HG03469 (cell line): Measurements from ENCODE around the gene ITPRID2.
"Not testable (repeated sequence)": the region's sequence is repeated elsewhere in the genome, so short reads cannot be mapped to it uniquely, and the experiment has no call there.

ENCODE experiments used
- ATAC-seq: cut with Tn5 transposase; IDR thresholded peaks from one replicate; pipeline ENCODE4 v1.9.1; 2021; ENCODE audit warnings: mild to moderate bottlenecking, moderate library complexity, moderate number of reproducible peaks; ENCODE audit not compliant: unreplicated experiment

ITPRID2 gene

GRCh38 chr2:181915102-181915501, 23.6 kb downstream of the ITPRID2 start:
- no peak for ATAC-seq

DNA sequence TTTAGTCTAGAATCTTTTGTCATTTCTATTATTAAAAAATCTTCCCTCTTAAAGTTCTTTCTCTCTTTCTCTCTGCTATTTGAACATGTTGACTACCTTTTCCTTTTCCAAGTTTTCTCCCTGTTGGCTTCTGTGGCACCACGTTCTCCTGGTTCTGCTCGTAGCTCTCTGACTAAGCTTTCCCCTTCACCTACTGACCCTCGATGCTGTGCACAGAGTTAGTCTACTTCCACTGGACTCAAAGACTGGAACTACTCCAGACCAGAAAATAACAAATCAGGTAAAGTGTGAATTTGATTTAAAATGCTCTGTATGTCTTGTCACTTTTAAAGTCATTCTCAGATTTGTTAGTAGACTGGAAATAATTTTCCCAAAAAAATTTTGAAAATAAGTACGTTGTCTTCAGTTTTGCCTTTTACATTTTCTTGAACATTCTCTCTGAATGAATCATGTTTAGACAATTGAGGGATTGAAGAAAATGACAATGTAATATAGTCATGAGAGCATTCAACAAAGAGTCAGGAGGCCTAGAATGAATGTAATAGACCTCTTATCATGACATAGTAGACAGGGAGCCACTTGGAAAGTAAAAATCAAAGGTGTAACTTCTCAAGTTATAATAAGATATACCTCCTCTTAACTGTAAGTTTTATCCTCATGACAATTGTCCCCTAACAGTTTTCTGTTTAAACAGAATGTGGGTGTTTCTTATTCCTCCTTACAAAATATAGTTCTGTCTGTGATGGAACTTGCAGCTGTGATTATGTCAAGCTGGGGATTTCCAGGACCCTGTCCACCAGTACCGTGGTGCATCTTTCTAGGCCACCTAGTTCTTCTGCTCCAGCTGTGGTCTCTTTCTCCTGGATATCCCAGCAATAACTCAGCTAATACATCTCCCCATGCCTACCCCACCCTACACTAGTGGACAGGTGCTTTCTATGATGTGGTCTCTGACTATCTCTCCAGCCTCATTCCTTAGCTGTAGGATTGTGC, 25.5 kb downstream of the ITPRID2 start:
- ATAC-seq: no peak

GRCh38 chr2:181918188-181918587, 26.7 kb downstream of the ITPRID2 start:
- no peak for ATAC-seq

DNA sequence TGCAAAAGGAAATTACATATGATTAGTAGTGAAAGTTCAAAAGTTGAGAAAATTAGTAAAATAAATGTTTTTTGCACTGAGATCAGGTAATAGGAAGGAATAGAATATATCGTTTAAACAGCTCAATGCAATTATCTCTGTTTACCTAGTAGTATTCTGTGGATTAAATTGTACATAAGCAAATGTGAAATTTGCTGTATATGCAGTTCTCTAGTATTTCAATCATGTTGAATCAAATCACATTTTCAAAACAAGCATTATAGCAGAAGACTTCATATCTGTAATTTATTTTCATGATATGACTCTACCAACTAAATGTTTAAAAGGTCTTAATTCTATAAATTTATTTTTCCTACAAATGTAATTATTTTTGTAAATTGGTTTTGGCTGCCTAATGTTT, 31.6 kb downstream of the ITPRID2 start:
- ATAC-seq: no peak

- ATAC-seq: no peak
Measured at GRCh38 chr2:181924336-181924735, 32.8 kb downstream of the ITPRID2 start.

- ATAC-seq: no peak
Measured at GRCh38 chr2:181934694-181935093, 43.2 kb downstream of the ITPRID2 start.

- ATAC-seq: no peak
Measured at GRCh38 chr2:181937473-181937872, 45.9 kb downstream of the ITPRID2 start.

GRCh38 chr2:181943411-181944124, 52.0 kb downstream of the ITPRID2 start:
- no peak for ATAC-seq

DNA sequence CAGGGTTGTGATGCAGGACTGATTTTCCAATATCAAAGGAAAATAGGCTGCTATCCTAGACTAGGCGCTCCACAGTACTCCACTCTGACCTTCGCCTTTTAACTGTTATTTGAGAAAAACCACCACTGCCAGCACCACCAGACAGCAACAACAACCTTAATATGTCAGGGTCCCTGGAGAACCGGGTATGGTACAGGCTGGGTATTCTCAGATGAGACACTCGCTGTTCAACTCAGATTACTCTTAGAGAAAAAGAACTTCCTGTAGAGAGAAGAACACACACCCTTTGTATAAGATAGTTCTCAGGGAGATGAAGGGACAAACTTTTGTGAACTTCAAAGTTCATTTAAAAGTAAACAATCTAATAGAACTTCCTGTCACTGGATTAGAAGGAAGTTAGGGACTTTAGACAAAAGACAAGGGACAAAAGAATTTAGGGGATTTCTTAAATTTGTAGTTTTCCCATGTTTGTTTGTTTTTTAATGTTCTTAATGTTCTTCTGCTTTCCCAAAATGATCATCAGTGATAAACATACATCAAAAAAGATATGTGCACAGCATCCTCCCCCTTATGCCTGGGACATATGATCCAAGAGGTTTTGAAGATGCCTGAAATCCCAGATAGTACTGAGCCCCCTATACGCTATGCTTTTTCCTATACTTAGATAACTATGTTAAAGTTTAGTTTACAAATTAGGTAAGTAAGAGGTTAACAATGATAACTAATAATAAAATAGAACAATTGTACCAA, 52.8 kb downstream of the ITPRID2 start:
- no peak for ATAC-seq

DNA sequence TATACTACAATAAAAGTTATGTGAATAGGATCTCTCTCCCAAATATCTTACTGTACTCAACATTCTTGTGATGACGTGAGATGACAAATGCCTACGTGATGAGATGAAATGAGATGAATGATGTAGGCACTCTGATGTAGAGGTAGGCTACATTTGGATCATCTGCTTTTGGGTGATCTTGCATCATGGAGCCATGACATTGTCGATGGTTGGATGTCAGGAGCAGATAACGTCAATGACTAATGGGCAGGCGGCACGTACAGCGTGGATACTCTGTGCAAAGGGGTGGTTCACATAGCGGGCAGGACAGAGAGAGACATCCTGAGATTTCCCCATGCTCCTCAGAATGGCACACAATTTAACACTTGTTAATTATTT, 53.4 kb downstream of the ITPRID2 start:
- ATAC-seq: no peak

DNA sequence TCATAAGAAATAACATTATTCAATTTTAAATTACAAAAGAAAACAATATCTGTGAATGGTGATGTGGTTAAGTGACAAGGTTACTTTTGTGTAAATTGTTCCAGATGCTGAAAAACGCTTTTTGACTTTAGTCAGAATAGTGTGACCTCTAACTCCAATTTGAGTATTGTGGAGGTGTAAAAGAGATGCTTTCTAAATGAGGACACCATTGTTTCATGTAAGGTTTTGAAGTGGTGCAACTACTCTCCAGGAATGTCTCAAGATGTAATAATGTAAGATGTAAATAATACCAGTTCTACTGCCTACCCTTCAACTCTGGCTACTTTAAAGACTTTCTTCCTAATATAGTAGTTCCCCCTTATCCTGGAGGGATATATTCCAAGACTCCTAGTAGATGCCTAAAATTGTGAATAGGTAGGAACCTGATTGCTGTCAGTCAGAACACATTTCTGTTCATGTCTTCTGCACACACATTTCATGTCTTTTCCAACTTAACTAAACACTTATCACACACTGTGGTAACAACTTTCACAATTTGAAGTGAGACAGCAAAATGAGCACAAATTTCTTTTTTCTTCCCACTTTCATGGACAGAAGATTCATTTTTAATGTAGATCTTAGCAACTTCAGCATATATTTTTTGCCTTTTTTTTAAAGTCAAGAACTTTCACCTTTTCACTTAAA, 55.1 kb downstream of the ITPRID2 start:
- ATAC-seq: no peak

DNA sequence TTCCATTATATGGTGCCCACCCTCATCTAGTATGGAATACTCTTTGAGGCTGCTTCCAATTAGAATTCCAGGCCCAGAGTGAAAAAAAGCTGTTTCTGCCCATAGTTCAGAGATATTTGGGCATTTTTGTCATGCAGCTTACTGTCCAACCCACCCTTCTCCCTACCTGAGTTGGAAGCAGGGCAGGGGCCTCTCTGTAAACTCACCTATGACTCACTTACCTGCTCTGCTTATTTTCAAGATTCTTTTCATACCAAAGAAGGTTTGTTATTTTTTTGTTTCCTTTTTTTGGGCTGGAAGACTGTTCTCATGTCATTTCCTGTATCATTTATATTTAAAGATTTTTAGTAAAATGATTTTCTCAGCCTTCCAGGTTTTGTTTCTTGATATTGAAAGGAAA, 55.7 kb downstream of the ITPRID2 start:
- ATAC-seq: no peak

DNA sequence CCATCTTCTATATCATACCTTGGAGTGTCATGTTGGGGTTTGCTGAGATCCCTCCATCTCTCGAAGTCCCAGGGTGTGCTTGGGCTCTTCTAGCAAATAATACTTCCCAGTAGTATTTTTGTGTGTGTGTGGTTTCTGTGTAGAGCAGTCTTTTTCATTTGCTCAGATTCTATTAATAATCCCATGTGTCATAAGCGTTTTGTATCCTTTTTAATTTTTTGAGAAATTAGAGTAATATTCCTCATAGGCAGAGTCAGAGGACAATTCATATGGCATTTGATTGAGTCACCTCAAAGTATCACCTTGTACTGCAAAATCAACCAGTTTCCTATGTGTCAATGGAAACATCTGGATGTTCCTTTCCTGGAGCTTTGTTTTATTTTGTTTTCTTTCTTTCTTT, 56.7 kb downstream of the ITPRID2 start:
- no peak for ATAC-seq

DNA sequence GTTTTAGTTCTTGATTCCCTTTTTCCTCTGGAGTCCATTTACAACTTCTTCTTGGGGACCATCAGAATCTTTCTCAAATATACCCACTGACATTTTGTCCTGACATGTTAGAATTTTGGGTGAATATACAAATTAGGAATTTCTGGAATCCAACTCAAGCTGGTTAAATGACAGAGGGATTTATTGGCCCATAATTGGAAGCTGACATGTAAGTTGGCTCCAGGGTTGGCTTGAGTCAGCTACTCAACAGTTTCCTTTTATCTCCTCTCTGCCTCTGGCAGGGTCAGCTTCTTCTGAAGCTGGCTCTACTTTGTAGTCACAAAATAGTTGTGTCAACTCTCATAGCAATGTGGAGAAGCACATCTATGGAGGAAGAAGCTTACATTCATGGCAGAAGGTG, 57.5 kb downstream of the ITPRID2 start:
- no peak for ATAC-seq

DNA sequence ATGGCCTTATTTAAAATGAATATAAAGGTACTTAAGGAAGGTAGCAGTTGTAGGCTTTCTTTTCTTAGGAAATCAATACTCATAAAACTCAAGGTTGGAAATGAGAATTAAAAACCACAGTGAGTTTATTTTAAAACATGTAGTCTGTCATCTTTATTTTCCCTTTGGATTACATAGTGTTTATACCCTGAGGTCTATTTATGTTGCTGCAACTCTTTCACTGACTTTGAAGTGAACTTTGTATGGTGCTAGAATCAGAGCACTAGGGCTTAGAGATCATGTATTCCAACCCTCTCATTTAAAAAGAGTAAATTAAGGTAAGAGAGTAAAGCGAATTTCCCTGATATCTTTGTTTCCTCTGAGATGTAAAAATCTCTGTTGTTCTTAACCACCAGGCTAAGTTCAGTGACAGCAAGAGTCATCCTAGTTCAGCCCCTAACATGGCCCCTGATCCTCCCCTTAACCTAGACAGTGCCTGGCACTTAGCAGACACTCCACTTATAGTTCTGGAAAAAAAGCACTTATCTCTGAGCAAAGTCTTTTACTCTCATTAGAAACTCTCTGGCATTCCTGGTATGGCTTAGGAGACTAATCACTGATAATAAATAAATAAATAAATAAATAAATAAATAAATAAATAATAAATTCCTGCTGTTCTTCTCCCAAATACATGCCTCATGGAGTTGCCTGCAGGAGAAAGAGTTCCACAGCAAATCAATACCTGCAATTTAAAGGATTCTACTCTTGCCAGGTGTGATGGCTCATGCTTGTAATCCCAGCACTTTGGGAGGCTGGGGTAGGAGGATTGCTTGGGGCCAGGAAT, 61.1 kb downstream of the ITPRID2 start:
- no peak for ATAC-seq

DNA sequence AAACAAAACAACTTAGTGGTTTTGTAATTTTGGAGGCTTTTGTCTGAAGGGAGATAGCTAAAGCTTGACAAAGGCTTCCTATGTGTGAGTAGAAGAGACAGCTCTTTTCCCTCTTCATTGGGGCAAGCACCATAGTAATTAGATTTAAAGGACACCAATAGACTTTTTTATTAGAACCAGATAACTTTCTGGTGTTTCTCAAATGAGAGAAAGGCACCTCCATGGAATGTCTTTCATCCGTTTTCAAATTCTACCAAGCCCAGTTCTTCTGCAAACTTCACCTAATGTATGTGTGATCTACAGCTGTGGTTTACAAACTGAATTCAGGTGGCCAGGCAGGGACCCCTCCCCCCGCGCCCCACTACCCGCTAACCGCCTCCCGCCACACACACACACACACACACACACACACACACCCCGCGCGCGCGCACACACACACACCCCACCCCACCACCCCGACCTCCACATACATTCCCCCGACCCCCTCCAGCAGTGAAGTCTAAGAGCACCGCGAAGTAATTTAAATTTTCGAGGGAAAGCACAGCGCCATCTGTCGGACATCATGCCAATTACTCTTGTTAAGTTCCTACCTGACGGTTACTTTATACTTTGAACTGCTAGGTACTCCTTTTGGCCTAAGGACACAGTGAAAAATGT, 62.5 kb downstream of the ITPRID2 start:
- peak; percentile 74 for ATAC-seq

GRCh38 chr2:181954538-181954883, 63.0 kb downstream of the ITPRID2 start:
- ATAC-seq: no peak

DNA sequence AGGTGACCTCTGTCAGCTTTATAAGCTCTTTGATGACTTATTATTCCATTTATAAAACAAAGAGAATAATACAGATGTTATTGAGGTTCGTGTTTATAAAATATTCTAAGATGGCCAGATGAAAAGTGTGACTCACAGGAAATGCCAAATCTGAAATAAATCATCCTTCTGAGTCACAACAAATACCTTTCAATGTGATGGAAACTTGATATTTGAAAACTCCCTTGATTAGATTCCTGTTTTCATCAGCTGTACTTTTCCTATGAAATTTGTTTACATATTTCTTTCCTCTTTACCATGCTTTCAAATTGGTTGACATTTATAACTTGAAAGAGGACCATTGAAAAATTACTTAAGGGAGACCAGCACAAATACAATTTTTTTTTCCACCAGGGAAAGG, 63.5 kb downstream of the ITPRID2 start:
- no peak for ATAC-seq

DNA sequence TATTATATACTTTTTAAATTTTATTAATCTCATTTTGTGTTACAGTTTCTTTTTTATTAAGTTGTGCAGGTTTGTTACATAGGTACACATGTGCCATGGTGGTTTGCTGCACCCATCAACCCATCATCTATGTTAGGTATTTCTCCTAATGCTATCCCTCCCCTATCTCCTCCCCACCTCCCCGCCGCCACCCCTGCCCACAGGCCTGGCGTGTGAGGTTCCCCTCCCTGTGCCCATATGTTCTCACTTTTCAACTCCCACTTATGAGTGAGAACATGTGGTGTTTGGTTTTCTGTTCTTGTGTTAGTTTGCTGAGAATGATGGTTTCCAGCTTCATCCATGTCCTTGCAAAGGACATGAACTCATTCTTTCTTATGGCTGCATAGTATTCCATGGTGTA, 64.3 kb downstream of the ITPRID2 start:
- not testable (repeated sequence) for ATAC-seq
